Midbrain (tissue), 1 donor: ENCODE measurements around the gene TSNAXIP1.

Experiments used
- DNase-seq: peaks from one replicate; lab custom pipeline; 2025; lab: John Stamatoyannopoulos, UW

The TSNAXIP1 gene, protein sequence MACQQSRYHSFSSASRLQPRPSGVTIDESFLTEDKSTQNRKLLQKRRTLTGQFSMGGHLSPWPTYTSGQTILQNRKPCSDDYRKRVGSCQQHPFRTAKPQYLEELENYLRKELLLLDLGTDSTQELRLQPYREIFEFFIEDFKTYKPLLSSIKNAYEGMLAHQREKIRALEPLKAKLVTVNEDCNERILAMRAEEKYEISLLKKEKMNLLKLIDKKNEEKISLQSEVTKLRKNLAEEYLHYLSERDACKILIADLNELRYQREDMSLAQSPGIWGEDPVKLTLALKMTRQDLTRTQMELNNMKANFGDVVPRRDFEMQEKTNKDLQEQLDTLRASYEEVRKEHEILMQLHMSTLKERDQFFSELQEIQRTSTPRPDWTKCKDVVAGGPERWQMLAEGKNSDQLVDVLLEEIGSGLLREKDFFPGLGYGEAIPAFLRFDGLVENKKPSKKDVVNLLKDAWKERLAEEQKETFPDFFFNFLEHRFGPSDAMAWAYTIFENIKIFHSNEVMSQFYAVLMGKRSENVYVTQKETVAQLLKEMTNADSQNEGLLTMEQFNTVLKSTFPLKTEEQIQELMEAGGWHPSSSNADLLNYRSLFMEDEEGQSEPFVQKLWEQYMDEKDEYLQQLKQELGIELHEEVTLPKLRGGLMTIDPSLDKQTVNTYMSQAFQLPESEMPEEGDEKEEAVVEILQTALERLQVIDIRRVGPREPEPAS

DNA sequence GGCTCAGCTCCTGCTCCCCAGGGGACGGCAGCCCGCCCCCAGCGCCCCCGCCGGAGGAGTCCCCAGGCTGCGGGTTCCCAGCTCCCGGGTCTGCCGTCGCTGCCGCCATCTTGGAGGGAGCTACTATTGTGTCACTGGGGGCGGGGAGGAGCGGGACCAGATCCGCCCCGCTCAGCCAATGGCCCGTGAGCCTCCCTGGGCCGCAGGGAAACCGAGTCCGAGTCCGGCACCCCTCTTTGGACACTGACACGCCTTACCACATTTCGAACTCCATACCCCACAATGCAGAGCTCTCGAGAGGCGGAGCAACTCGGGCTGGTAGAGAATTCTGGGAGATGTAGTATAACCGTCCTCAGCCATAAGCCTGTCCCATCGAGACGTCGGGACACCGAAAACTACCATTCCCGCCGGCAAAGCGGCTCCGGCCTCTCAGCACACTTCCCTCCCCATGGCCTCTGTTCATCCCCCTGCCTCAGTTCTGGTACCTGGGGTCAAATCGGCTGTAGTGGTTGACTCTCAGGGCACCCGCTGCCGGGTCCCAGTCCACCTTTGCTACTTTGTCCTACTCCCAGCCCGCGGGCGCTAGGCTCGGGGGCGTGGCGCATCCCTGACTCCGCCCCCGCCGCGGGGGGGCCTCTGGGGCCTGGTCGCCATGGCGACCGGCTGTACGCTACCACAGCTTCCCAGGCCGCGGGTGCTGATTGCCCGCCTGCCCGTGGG lies at the start of gene TSNAXIP1, which contains the start of gene RANBP10:
TSNAXIP1 (plus strand) TSS at position 462 of the 720 bp plus-strand sequence. CDS start 261 bp downstream, outside the sequence.
RANBP10 (minus strand) TSS at position 133 of the 720 bp plus-strand sequence; CDS start at position 109, 24 bp downstream.
- peak; percentile 98 for DNase-seq

DNA sequence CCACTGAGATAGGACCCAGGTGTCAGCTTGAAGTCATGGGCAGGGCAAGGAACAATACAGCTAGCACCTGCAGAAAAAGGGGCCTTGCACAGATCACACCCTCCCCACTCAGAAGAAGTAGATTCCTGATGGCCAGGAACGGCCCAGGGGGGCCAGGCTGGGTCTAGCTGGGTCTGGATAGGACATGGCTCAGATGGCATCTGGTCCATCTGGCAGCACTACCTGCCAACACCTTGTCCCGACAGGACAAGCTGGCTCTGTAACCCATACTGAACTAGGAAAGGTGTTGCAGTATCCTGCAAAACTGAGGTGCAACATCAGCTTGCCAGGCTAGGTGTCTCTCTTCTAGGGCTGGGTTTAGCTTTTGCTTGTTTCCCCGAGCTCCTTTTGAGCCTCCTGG lies 48.7 kb upstream of the TSNAXIP1 start:
- DNase-seq: no peak

DNA sequence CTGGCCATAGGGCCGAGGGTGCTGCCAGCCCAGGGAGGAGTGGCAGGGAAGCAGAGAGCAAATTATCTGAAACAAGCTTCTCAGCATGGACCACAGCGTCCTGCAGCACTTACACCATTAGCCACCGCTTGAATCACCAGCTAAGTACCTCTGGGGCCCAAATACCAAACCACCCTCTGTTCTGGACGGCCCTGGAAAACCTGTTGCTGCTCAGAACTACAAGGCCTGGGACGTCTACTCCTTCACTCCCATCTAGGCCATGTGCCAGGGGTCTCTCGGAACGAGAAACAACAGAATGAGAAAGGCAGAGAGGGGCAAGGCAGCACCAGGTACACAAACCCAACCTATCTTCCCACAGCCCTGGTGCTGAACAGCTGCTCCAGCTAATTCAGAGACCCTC lies 47.7 kb upstream of the TSNAXIP1 start:
- DNase-seq: no peak

DNA sequence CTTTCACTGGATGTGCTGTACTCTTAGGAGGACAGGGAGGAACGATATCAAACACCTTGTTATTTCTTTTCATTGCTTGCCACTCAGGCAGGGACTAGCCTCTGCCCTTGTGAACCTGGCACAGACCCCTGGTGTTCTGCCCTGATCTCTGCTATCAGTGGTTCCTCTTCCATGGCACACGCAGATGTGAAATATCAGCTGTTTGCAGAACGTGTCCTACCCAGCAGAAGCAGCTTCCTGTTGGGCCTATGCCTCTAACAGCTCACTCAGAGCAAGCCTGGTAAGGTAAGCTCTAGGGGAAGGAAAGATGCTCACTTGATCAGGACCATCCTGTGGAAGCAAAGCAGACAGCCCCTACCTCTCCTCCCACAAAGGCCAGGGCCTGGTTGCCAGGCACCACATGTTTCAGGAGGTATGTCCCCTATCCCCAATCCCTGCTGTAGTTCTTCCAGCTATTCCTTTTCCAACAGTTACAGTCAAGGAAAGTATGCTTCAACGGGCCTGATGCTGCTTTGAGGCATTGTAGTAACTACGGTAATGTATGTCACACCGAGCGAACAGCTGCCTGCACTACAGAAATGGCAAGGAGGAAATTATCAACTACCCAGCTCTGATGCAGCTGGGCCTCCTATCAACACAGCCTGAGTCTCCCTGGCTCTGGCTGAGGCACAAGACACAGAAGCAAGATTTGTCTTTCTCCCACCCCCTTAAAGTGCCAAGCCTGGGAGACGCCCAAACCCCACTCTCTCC lies 46.3 kb upstream of the TSNAXIP1 start:
- no peak for DNase-seq

DNA sequence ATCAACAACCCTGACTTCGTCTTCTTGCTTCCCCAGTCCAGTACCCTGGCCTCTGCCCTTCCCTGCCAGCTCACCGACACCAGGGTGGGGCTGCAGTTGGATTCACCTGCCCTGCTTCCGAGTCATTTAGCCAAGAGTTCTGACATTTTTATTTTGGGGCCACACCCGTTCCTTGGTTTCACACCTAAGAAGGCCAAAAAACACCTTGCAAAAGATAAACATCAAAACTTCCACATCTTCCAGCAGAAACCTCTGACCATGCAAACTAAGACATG lies 45.8 kb upstream of the TSNAXIP1 start:
- DNase-seq: no peak

DNA sequence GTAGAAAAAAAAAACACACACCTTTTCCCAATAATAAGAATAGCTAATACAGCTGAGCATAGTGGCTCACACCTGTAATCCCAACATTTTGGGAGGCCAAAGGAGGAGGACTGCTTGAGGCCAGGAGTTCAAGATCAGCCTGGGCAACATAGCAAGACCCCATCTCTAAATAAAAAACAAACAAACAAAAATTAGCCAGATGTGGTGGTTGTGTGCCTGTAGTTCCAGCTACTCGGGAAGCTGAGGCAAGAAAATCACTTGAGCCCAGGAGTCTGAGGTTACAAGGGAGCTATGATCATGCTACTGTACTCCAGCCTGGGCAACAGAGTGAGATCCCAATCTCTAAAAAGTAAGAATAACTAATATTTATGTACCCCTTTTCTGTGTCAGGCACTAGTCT lies 44.8 kb upstream of the TSNAXIP1 start:
- DNase-seq: no peak

DNA sequence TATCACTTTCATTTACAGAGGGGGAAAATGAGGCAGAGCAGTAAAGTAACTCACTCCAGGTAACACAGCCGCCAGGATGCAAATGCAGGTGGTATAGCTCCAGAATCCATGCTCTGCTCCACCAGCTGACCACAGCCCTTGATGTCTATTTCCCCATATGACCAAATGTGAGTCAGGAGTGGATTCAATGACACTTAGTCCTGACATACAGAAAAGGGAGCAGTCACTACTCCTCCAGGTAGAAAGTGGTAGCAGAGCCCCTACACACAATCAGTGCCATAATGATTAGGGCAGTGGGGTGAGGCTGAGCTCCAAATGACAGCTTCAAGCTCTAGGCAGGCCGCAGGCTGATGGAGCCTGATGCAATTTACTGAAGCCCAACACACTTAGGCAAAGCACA lies 44.3 kb upstream of the TSNAXIP1 start:
- no peak for DNase-seq

DNA sequence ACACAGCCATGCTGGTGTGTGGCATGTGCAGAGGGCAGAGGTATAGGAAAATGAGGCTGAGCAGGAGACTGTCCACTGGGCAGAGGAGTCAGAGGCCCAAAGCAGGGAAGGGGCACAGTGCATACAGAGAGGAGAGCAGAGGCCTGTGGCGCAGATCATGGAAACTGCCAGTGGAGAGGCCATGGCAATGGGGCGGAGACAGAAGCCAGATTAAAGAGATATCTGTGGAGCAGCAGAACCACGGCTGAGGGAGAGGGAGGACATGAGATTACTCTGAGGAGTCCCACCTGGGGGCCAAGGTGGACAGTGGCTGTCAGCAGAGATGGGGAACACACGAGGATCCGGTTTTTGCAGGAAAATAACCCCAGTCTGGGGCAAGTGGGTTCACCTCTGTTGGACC lies 43.6 kb upstream of the TSNAXIP1 start:
- no peak for DNase-seq

DNA sequence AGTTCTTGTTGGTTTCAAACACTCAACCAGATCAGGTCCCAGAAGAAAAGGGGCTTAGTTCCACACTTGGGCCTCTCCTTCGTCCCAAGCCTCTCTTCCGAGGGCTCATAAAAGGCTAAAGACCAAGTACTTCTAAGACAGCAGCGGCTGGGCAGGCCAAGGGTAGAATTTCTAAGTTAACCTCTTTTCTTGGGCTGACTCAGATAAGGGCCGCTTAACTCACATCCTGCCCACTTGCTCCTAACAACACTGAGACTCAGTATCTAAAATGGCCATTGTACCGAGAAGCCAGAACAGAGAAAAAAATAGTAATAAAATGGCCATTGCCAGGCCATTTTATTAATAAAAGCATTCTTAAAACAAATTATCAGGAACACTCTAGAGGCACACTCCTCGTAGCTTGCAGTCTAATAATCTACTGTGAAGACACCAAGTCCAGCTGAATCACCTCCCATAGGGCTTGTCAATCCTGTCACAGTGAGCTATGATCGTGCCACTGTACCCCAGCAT lies 42.5 kb upstream of the TSNAXIP1 start:
- DNase-seq: no peak

DNA sequence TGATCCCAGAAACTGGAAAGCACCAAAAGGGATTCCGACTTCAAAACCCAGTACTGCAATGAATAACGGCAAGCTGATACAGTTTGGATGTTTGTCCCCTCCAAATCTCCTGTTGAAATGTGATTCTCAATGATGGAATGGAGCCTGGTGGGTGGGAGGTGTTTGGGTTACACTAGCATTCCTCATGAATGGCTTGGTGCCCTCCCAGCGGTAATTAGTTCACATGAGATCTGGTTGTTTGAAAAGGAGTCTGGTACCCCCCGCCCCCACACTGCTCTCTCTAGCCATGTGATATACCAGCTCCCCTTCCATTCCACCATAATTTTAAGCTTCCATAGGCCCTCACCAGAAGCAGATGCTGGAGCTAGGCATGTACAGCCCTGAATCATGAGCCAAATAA lies 40.4 kb upstream of the TSNAXIP1 start:
- DNase-seq: no peak

DNA sequence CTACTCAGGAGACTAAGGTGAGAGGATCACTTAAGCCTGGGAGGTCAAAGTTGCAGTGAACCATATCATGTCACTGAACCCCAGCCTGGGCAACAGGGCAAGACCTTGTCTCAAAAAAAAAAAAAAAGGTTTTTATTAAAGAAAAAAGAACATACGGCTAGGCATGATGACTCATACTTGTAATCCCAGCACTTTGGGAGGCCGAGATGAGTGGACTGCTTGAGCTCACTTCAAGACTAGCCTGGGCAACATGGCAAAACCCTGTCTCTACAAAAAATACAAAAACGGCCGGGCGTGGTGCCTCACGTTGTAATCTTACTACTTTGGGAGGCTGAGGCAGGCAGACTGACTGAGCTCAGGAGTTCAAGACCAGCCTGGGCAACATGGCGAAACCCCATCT lies 38.7 kb upstream of the TSNAXIP1 start:
- DNase-seq: no peak

DNA sequence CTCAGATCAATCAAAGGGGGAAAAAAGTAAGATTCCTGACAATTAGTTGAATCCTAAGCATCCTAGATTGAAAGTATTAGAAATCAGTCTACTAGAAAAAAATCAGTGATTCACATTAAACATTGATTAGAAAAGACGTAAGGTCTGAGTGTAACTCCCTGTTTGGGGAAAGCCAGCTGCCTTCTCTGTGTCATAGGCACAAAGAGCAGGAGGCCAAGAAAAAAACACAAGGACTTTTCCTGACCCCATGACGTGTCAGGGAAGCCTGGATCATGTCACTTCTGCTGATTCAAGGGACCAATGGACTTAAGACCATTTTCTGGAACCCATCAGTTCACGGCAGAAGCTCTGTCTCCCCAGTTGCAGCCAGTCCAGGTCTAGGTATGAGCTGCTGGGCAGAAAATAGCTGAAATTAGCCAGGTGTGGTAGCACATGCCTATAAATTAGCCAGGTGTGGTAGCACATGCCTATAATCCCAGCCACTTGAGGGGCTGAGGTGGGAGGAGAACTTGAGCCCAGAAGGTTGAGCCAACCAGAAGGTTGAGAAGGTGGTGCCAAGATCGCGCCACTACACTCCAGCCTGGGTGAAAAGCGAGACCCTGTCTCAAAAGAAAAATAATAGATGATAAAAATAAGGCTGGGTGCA lies 36.2 kb upstream of the TSNAXIP1 start:
- DNase-seq: no peak

DNA sequence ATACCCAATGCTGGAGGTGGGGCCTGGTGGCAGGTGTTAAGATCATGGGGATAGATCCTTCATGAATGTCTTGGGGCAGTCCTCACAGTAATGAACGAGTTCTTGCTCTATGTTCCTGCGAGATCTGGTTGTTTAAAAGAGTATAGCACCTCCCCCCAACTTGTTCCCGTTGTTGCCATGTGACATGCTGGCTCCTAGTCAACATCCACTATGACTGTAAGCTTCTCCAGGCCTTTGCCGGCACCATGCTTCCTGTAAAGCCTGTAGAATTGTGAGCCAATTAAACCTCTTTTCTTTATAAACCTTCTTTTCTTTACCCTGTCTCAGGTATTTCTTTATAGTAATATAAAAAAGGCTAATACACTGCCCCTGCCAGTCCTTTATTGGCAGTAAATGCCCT lies 33.6 kb upstream of the TSNAXIP1 start:
- no peak for DNase-seq

DNA sequence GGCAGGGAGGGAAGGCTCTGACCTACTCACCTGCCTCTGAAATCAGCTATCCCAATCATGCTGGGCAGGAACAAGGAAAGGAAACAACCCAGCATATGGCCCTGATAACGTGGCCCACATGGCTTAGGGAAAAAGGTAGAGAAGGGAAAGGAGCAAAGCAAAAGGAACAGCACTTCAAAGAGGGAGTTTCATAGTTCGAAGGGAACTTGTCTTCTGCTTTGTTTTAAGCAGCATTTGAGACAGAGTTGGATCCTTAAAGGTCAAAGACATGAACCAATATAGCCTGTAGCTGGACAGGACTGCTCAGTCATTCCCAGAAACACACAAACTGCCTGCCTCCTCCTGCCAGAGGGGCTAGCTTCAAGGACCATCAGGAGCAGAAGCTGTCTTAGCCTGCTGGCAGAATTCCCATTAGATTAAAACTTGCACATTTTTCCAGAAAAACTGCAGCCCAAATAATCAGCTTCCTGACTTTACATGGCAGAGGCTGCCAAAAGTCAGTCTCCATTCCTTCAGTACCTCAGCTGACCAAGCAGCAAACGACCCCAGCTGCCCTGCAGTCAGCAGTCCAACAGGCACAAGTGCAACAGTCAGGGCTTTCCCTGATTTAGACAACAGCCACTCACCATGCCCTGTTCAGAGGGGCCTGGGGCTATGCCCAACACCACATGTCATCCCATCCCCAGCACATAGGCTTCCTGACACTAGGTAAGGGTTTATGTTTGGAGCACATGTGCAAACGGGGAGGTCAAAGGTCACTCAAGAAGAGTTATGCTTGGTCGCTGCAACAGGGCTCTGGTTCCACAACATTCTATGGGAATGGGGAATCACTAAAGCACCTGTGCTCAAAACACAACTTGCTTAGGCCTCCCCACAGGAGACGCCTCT lies 32.9 kb upstream of the TSNAXIP1 start:
- no peak for DNase-seq

DNA sequence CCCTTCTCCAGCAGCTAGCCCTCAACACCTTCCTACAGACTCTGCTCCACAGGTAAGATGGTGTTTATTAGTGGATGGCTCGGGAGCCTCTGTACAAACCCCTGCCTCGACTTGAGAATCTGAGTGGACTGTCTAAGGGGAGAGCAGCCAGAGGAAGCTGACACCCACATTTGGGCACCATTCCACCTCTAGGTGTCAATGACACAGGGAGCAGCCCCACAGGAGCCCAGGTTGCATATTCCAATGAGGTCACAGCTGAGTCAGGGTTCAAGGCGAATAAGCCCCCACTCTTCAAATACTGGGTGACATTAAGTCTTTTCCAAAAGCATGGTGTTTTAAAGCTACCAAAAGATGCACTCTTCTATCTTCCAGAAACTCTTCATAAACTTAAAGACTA lies 32.2 kb upstream of the TSNAXIP1 start:
- DNase-seq: no peak

DNA sequence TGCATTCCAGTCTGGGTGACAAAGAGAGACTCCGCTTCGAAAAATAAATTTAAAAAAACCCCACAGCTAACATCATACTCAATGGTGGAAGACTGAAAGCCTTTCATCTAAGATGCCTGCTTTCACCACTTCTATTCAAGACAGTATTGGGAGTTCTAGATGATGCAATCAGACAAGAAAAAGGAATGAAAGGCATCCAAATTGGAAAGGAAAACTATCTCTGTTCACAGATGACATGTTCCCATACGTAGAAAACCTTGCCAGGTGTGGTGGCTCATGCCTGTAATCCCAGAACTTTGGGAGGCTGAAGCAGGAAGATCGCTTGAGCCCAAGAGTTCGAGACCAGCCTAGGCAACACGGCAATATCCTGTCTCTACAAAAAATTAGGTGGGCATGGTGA lies 31.4 kb upstream of the TSNAXIP1 start:
- DNase-seq: no peak

DNA sequence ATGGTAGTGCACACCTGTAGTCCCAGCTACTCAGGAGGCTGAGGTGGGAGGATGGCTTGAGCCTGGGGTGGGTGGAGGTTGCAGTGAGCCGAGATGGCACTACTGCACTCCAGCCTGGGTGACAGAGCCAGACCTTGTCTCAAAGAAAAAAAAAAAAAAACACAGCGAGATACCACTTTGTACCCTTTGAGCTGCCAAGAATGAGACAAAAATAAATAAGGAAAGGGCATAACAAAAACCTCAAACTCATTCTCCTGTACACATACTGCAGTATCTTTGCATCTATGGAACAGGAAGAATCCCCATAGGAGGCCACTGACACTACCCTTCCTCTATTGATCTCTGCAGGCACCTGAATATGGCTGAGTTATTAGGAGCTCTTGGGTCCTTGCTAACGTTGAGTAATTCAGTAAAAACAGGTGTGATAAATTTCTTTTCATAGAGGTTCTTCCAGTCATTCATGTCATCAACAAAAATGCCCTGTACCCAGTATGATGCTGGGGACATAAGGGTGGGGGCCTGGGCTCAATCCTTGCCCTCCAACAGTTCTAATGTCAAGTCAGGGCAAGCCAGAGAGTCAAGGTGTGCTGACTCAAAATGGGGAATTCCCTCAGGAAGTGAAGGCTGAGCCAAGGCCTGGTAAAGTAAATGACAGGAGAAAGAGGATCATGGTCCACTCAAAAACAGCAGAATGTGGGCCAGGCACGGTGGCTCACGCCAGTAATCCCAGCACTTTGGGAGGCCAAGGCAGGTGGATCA lies 27.3 kb upstream of the TSNAXIP1 start:
- DNase-seq: no peak

DNA sequence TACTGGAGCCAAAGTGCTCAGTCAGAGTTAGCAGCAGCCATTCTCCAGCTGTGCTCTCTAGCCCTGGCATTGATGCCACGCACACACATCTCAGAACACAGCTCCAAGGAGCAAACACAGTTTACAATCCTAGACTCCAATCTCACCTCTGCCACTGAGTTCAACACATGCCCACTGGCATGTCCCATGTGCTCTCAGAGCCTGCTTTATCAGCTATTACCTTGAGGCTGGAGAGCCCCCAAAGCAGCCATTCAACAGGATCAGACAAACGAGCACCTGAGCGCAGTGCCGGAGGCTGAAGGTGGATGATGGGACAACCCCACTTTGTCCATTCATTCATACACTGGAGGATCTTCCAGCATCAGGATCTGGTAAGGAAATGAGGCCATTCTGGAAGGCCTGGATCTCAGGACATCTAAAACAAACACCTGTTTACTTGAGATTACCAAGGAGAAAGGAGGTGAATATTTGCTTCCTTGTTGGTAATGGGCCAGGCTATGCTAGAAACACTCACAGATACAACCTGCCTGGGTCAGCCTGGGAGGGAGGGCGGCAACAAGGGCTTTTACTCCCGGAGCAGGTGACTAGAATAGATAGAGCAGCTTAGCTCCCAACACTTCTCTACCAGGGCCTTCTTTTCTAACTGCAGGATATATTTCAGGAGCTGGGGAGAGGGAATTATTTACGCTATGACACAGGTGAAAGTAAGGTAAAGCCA lies 25.7 kb upstream of the TSNAXIP1 start:
- DNase-seq: no peak

DNA sequence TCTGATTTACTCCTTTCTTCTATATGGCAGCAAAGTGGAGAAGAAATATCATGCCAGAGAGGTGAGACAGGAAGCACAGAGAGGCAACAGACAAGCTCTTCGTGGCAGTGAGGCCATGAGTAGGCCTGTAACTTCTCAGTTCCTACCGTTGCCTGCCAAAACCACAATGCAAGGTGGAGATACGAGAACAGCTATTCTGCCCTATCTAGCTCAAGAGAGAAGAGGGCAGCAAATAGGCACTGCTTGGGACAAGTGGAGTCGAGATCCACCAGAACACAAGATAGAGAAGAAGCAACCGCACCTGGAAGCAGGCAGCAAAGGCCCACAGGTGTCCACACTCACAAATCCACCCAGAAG lies 25.1 kb upstream of the TSNAXIP1 start:
- DNase-seq: no peak
